NT2/D1 (cell line): ENCODE data around the gene SLC41A1.

Source experiments
- SUZ12 ChIP-seq: IDR thresholded peaks from 2 replicates; pipeline ENCODE4 v1.6.1; 2011; ENCODE audit not compliant: insufficient read length, insufficient read depth; ENCODE audit errors: extremely low read depth
- ZNF274 ChIP-seq: IDR thresholded peaks from 2 replicates; pipeline ENCODE4 v1.6.1; 2011; ENCODE audit warnings: mild to moderate bottlenecking, low read depth, low read length

GRCh38 chr1:205785446-205785845 is 27.6 kb downstream of the SLC41A1 start:
- TF ChIP-seq ZNF274: no peak
- TF ChIP-seq SUZ12: no peak
